ENCODE data around the gene GTF2I. TPM values are rescaled to one million over a fixed set of nuclear protein-coding genes. Genes with fewer than 3 reads are reported as not detected.

The GTF2I gene
- polyA plus RNA-seq (2011; rRNA removed), result 107 and 123 TPM in 2 replicates
- polyA plus RNA-seq (2012; cell fraction: cytosol; rRNA removed), result 59.9 and 87.3 TPM in 2 replicates
- polyA plus RNA-seq (2012; cell fraction: nucleus; rRNA removed), result 151 and 354 TPM in 2 replicates
- polyA plus RNA-seq (2017; fragmentation: RNase III; extraction: RNeasy Plus Mini Kit Qiagen cat#74134 plus additional on column Dnase treatment), result 141 to 146 TPM (median 144 TPM) in 3 replicates
- polyA minus RNA-seq (2011; rRNA and poly(A)+ RNA removed), result 43.0 and 56.8 TPM in 2 replicates

GRCh38 chr7:74657692-74658177, at the start of gene GTF2I:
GTF2I (plus strand) TSS chr7:74657718; CDS start chr7:74689129, 31,411 bp downstream.
- FAIRE-seq (no peak), ATAC-seq (peak; percentile 50 to 56), DNase-seq (ENCODE audit: low read depth in 1 of 2, low spot score in 1 of 2) (no peak)
- Histone ChIP-seq H3K4me1 (peaks cover 54% of the 10 kb centered on the region), H3K27ac (peak within 1 kb of the TSS; percentile 98 to 99), H3K4me2 (peak within 1 kb of the TSS; percentile 93), H3K4me3 (peak within 1 kb of the TSS; percentile 93), H3K9me3 (no peaks in the 10 kb centered on the region)
- 0% methylated on average over 35 of the region's 56 CpGs for WGBS (ENCODE audit: missing lambda C conversion rate)
- TF ChIP-seq ZNF302 (CRISPR knock-in tag; IDR thresholded peaks at IDR 0.05) (no peak), KDM5A (IDR thresholded peaks at IDR 0.05) (peak; percentile 9; the same call in 1 of the 2 replicates), ZSCAN20 (CRISPR knock-in tag; IDR thresholded peaks at IDR 0.05) (no peak), MAX (IDR thresholded peaks at IDR 0.05) (no peak; the same call in none of the 2 replicates), TFCP2L1 (CRISPR knock-in tag; IDR thresholded peaks at IDR 0.05) (no peak), HEYL (CRISPR knock-in tag; IDR thresholded peaks at IDR 0.05) (no peak), ZC3H11A (IDR thresholded peaks at IDR 0.05) (no peak), HES2 (IDR thresholded peaks at IDR 0.05) (no peak), CBX8 (IDR thresholded peaks at IDR 0.05) (no peak), MYC (IDR thresholded peaks at IDR 0.05; ENCODE audit: borderline replicate concordance, low read length) (no peak), RNF2 (IDR thresholded peaks at IDR 0.05; ENCODE audit: borderline replicate concordance, low read depth) (no peak), PHF8 (IDR thresholded peaks at IDR 0.05; ENCODE audit: borderline replicate concordance, low read depth) (peak; percentile 79), CHD4 (IDR thresholded peaks at IDR 0.05; ENCODE audit: borderline replicate concordance) (no peak)
- TF ChIP-seq, protein P1, sequence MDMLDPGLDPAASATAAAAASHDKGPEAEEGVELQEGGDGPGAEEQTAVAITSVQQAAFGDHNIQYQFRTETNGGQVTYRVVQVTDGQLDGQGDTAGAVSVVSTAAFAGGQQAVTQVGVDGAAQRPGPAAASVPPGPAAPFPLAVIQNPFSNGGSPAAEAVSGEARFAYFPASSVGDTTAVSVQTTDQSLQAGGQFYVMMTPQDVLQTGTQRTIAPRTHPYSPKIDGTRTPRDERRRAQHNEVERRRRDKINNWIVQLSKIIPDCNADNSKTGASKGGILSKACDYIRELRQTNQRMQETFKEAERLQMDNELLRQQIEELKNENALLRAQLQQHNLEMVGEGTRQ (IDR thresholded peaks at IDR 0.05), result no peak
- ChIA-PET CTCF (interaction anchor here (0.6 to 1.7 kb wide), 9 partner anchors 9 to 565 kb away, joined by 3 to 6 read pairs (median 3); no protein-coding TSS in a partner anchor), POLR2A (interaction anchor here (0.5 to 2.6 kb wide), 9 partner anchors 13 to 763 kb away, joined by 3 to 14 read pairs (median 6); no protein-coding TSS in a partner anchor)

GRCh38 chr7:74612015-74612829, 45.3 kb upstream of the GTF2I start:
- ATAC-seq (peak; percentile 7 to 42; a peak in 3 of 6 replicates), DNase-seq (ENCODE audit: low read depth in 1 of 2, low spot score in 1 of 2) (peak in 1 of 2 experiments; percentile 55), FAIRE-seq (no peak)
- 50% methylated on average over 11 of the region's 11 CpGs for WGBS (ENCODE audit: missing lambda C conversion rate)
- POLR2A ChIA-PET, result interaction anchor here (0.8 to 1.4 kb wide), 3 partner anchors 10 to 25 kb away, joined by 3 read pairs; no protein-coding TSS in a partner anchor
- Histone ChIP-seq H3K4me2 (peak overlapping the region; percentile 33), H3K4me3 (no peak overlapping the region), H3K9me3 (no peaks in the 10 kb centered on the region), H3K4me1 (peaks cover 28% of the 10 kb centered on the region), H3K27ac (peak overlapping the region; percentile 76 to 90)
- TF ChIP-seq HEYL (CRISPR knock-in tag; IDR thresholded peaks at IDR 0.05), result no peak
- peak in 1 of 2 experiments; percentile 13; a peak in 1 of 5 replicates for TF ChIP-seq EP300 (IDR thresholded peaks at IDR 0.05)
- 0 out of 5 replicates have a peak, but pooled peaks of 1 of the 2 experiments have one; percentile 41 for TF ChIP-seq JUN (IDR thresholded peaks at IDR 0.05)
- CTCF ChIA-PET, result interaction anchor here (0.6 to 1.2 kb wide), 4 partner anchors 23 to 186 kb away, joined by 3 to 4 read pairs (median 3); no protein-coding TSS in a partner anchor

DNA sequence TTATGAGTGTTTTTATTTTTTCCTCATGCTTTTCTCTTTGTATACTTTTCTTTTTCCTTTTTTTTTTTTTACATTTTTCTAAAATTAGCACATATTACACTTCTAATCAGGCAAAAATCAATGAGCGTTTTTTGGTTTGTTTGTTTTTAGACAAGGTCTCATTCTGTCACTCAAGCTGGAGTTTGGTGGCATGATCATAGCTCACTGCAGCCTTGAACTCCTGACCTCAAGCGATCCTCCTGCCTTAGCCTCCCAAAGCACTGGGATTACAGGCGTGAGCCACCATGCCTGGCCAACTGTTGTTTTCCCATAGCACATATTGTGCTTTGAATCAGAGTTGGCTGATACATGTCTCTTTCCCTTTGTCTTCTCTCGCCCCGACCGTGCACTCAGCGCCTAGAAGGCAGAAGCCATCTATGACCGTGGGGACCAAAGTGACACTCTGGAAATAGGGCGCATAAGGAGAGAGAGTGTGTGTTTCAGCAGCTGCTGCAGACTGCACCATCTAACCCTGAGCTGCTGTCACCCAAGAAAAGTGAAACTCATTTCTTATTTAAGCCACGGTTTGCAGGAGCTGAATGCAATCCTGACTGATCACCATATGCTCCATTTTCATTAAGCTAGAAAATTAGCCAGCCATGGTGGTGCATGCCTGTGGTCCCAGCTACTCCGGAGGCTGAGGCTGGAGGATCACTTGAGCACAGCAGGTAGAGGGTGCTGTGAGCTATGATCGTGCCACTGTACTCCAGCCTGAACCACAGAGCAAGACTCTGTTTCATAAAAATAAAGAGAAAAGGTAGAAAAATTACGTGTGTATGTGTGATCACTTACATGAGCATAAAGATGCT, 41.4 kb upstream of the GTF2I start:
- Histone ChIP-seq H3K4me2 (no peak overlapping the region), H3K4me1 (peaks cover 16% of the 10 kb centered on the region), H3K4me3 (no peak overlapping the region), H3K9me3 (no peaks in the 10 kb centered on the region), H3K27ac (peak overlapping the region in 1 of 2 experiments; percentile 42; a peak in 2 of 6 replicates)
- ChIA-PET POLR2A (no interaction called here), CTCF (interaction anchor here (0.7 to 1.3 kb wide), 5 partner anchors 9 to 198 kb away, joined by 3 to 4 read pairs (median 3); no protein-coding TSS in a partner anchor)
- FAIRE-seq (no peak), DNase-seq (ENCODE audit: low read depth in 1 of 2, low spot score in 1 of 2) (no peak), ATAC-seq (peak in 1 of 2 experiments; percentile 39; a peak in 1 of 6 replicates)
- 87% methylated on average over 13 of the region's 13 CpGs for WGBS (ENCODE audit: missing lambda C conversion rate)
- TF ChIP-seq ESRRA (IDR thresholded peaks at IDR 0.05; ENCODE audit: borderline replicate concordance, low read length), result no peak
- TF ChIP-seq RAD21 (conservative IDR thresholded peaks at IDR 0.05 in 1 of 2, IDR thresholded peaks at IDR 0.05 in 1 of 2), result 0 out of 5 replicates have a peak, but pooled peaks of 1 of the 2 experiments have one; percentile 11
- TF ChIP-seq, protein P1 (IDR thresholded peaks at IDR 0.05), result no peak
- 0 out of 3 replicates have a peak, but pooled peaks have one; percentile 5 for TF ChIP-seq SMC3 (IDR thresholded peaks at IDR 0.05)
- TF ChIP-seq ELK1 (IDR thresholded peaks at IDR 0.05; ENCODE audit: low read depth, low read length), result no peak
- TF ChIP-seq HOXB13 (CRISPR knock-in tag; IDR thresholded peaks at IDR 0.05; ENCODE audit: low read depth), result no peak
- TF ChIP-seq POLR2A (IDR thresholded peaks at IDR 0.05; ENCODE audit: low read length), result no peak
- TF ChIP-seq HEYL (CRISPR knock-in tag; IDR thresholded peaks at IDR 0.05), result no peak
- TF ChIP-seq HDAC2 (IDR thresholded peaks at IDR 0.05), result no peak
- TF ChIP-seq FOXS1 (CRISPR knock-in tag; IDR thresholded peaks at IDR 0.05), result no peak
- no peak for TF ChIP-seq KDM5A (IDR thresholded peaks at IDR 0.05)

All from A549 (cell line).